GM12878 (cell line): ENCODE results near the gene PSMD1. TPM values are rescaled to one million over a fixed set of nuclear protein-coding genes. Genes with fewer than 3 reads are reported as not detected.

ENCODE experiments used
- BCL11A ChIP-seq: IDR thresholded peaks from 2 replicates; pipeline ENCODE4 v1.6.1; 2011; ENCODE audit warnings: low read depth, low read length
- ESRRA ChIP-seq: IDR thresholded peaks from 2 replicates; pipeline ENCODE4 v1.6.1; 2012; ENCODE audit warnings: mild to moderate bottlenecking, low read length, improper control_type of control experiment
- HDAC2 ChIP-seq: fragments of 200-600 bp; sonication (generic); IDR thresholded peaks from 2 replicates; pipeline ENCODE4 v1.6.1; 2017
- polyA plus RNA-seq, 11 experiments: library from polyadenylated mRNA; depleted of rRNA in 4 of 11; unstranded in 6 of 11; stranded (reverse) in 5 of 11; fragments of >200 nt; fragmentation: Nextera tagmentation in 4 of 11; fragmentation: Illumina TruSeq in 1 of 11; extraction: Ambion mirVana in 4 of 11; extraction: Trizol in 1 of 11; gene quantifications; 1 replicate in 1 of 11; 2 replicates in 10 of 11; pipeline versions ENCODE4 v1.2.1 to v1.2.3, GENCODE V29; 2011 to 2016; ENCODE audit warnings: inconsistent platforms in 2 of 11, missing spikeins in 2 of 11, low read depth in 1 of 11
- total RNA-seq, 4 experiments: library from RNA; depleted of rRNA in 3 of 4; stranded (reverse); fragments of >200 nt in 3 of 4; fragmentation: Illumina TruSeq in 1 of 4; extraction: Trizol in 1 of 4; gene quantifications; 2 replicates each; pipeline versions ENCODE4 v1.2.1 to v1.2.3, GENCODE V29; 2013 to 2021
- TF ChIP-seq, protein P1 (sequence below): fragments of 450-650 bp; IDR thresholded peaks from 2 replicates; pipeline ENCODE4 v1.6.1; 2017; ENCODE audit warnings: antibody characterized with exemption, mild to moderate bottlenecking, moderate library complexity
- TF ChIP-seq, protein P2 (sequence below): IDR thresholded peaks from 2 replicates; pipeline ENCODE4 v1.6.1; 2012; ENCODE audit warnings: improper control_type of control experiment, low read depth, low read length; ENCODE audit not compliant: insufficient replicate concordance
- TF ChIP-seq, protein P3 (sequence below): IDR thresholded peaks from 2 replicates; pipeline ENCODE4 v1.6.1; 2012; ENCODE audit warnings: mild to moderate bottlenecking, low read depth, low read length

Gene PSMD1
- total and polyA plus RNA-seq, 10 of the 15 experiments (the other 5 are each of a cell fraction or from before 2014, with no cell fraction given): 87.4 to 220 (median 139) TPM

DNA sequence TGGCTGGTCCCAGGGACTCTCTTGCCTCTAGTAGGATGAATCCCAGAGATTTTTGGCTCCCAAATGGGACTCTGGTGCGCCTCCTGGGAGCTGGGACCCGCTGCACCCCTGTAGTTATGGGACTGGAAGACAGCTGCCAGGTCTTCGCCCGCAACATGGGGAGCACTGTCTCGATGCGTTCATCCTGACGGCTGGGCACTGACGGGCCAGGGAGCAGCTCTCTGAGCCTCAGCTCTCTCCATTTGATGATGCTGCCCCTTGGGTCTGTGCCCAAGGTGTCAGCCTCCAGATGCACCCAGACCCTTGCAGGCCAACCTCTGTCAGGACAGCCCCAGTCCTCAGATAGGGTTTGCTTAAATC is 132.5 kb downstream of the PSMD1 start (continued):
- TF ChIP-seq, protein P1, sequence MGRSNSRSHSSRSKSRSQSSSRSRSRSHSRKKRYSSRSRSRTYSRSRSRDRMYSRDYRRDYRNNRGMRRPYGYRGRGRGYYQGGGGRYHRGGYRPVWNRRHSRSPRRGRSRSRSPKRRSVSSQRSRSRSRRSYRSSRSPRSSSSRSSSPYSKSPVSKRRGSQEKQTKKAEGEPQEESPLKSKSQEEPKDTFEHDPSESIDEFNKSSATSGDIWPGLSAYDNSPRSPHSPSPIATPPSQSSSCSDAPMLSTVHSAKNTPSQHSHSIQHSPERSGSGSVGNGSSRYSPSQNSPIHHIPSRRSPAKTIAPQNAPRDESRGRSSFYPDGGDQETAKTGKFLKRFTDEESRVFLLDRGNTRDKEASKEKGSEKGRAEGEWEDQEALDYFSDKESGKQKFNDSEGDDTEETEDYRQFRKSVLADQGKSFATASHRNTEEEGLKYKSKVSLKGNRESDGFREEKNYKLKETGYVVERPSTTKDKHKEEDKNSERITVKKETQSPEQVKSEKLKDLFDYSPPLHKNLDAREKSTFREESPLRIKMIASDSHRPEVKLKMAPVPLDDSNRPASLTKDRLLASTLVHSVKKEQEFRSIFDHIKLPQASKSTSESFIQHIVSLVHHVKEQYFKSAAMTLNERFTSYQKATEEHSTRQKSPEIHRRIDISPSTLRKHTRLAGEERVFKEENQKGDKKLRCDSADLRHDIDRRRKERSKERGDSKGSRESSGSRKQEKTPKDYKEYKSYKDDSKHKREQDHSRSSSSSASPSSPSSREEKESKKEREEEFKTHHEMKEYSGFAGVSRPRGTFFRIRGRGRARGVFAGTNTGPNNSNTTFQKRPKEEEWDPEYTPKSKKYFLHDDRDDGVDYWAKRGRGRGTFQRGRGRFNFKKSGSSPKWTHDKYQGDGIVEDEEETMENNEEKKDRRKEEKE: no peak
- TF ChIP-seq BCL11A (no peak), ESRRA (no peak), HDAC2 (no peak)
- TF ChIP-seq, protein P2, sequence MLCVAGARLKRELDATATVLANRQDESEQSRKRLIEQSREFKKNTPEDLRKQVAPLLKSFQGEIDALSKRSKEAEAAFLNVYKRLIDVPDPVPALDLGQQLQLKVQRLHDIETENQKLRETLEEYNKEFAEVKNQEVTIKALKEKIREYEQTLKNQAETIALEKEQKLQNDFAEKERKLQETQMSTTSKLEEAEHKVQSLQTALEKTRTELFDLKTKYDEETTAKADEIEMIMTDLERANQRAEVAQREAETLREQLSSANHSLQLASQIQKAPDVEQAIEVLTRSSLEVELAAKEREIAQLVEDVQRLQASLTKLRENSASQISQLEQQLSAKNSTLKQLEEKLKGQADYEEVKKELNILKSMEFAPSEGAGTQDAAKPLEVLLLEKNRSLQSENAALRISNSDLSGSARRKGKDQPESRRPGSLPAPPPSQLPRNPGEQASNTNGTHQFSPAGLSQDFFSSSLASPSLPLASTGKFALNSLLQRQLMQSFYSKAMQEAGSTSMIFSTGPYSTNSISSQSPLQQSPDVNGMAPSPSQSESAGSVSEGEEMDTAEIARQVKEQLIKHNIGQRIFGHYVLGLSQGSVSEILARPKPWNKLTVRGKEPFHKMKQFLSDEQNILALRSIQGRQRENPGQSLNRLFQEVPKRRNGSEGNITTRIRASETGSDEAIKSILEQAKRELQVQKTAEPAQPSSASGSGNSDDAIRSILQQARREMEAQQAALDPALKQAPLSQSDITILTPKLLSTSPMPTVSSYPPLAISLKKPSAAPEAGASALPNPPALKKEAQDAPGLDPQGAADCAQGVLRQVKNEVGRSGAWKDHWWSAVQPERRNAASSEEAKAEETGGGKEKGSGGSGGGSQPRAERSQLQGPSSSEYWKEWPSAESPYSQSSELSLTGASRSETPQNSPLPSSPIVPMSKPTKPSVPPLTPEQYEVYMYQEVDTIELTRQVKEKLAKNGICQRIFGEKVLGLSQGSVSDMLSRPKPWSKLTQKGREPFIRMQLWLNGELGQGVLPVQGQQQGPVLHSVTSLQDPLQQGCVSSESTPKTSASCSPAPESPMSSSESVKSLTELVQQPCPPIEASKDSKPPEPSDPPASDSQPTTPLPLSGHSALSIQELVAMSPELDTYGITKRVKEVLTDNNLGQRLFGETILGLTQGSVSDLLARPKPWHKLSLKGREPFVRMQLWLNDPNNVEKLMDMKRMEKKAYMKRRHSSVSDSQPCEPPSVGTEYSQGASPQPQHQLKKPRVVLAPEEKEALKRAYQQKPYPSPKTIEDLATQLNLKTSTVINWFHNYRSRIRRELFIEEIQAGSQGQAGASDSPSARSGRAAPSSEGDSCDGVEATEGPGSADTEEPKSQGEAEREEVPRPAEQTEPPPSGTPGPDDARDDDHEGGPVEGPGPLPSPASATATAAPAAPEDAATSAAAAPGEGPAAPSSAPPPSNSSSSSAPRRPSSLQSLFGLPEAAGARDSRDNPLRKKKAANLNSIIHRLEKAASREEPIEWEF: no peak
- TF ChIP-seq, protein P3, sequence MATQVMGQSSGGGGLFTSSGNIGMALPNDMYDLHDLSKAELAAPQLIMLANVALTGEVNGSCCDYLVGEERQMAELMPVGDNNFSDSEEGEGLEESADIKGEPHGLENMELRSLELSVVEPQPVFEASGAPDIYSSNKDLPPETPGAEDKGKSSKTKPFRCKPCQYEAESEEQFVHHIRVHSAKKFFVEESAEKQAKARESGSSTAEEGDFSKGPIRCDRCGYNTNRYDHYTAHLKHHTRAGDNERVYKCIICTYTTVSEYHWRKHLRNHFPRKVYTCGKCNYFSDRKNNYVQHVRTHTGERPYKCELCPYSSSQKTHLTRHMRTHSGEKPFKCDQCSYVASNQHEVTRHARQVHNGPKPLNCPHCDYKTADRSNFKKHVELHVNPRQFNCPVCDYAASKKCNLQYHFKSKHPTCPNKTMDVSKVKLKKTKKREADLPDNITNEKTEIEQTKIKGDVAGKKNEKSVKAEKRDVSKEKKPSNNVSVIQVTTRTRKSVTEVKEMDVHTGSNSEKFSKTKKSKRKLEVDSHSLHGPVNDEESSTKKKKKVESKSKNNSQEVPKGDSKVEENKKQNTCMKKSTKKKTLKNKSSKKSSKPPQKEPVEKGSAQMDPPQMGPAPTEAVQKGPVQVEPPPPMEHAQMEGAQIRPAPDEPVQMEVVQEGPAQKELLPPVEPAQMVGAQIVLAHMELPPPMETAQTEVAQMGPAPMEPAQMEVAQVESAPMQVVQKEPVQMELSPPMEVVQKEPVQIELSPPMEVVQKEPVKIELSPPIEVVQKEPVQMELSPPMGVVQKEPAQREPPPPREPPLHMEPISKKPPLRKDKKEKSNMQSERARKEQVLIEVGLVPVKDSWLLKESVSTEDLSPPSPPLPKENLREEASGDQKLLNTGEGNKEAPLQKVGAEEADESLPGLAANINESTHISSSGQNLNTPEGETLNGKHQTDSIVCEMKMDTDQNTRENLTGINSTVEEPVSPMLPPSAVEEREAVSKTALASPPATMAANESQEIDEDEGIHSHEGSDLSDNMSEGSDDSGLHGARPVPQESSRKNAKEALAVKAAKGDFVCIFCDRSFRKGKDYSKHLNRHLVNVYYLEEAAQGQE: no peak
- TF ChIP-seq, all 136 proteins: peak for 0
